Myometrial cell (primary cell): ENCODE measurements around the gene PGLYRP4. TPM values are rescaled to one million over a fixed set of nuclear protein-coding genes. Genes with fewer than 3 reads are reported as not detected.

Experiments
- total RNA-seq: library from RNA; depleted of rRNA; stranded (reverse); fragments of >200 nt; gene quantifications from 2 replicates; pipeline ENCODE4 v1.2.3, GENCODE V29; 2015

PGLYRP4 gene, protein sequence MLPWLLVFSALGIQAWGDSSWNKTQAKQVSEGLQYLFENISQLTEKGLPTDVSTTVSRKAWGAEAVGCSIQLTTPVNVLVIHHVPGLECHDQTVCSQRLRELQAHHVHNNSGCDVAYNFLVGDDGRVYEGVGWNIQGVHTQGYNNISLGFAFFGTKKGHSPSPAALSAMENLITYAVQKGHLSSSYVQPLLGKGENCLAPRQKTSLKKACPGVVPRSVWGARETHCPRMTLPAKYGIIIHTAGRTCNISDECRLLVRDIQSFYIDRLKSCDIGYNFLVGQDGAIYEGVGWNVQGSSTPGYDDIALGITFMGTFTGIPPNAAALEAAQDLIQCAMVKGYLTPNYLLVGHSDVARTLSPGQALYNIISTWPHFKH
- total RNA-seq: not detected in 2 replicates

DNA sequence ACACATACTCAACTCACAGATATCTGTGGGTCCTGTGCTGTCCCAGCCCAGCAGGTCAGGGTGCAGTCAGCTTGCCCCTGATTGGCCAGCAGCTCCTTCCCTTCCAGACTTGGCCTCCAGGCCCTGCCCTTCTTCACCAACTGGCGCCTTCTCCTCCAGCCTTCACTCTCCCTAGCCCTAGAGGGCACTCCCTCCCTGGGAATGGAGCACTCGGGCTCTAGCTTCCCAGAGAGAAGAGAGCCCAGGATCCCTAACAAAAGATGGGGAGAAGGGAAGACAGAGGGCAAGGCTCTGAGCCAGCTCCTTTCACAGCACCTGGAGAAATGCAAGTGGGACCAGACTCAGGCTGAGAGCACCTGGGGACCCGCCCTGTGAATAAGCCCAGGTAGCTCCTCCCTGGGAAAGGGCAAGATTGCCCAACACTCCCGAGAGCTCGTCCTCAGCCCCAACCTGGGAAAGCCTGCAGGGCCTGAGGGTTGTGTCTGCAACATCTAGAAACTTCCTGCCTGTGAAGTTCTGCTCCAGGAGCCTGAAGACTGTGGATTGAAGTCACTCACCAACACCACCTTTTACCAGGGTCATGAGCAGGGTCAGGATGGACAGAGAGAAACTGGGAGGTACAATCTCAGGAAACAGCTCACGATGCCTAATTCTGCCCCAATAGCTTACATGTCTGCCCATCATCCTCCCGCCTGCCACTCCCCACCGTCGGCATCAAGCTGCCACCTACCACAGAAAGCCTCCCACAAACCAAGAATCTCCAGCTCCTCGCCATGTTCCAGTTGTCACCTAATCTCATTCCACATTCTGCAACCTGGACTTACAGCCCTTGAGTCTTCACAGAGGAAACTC, at the start of gene PGLYRP4:
PGLYRP4 (minus strand) TSS at position 331 of the 852 bp plus-strand sequence. CDS start 909 bp downstream, outside the sequence.

GRCh38 chr1:153390938-153391710, 42.5 kb upstream of the PGLYRP4 start, which contains the start of gene S100A8:
Gene S100A8 (minus strand): TSS chr1:153391073. CDS start chr1:153390535, 538 bp downstream.

GRCh38 chr1:153375511-153375910, 26.9 kb upstream of the PGLYRP4 start, which contains the start of gene S100A12:
Gene S100A12 (minus strand): TSS chr1:153375621. CDS start chr1:153374592, 1,029 bp downstream.

DNA sequence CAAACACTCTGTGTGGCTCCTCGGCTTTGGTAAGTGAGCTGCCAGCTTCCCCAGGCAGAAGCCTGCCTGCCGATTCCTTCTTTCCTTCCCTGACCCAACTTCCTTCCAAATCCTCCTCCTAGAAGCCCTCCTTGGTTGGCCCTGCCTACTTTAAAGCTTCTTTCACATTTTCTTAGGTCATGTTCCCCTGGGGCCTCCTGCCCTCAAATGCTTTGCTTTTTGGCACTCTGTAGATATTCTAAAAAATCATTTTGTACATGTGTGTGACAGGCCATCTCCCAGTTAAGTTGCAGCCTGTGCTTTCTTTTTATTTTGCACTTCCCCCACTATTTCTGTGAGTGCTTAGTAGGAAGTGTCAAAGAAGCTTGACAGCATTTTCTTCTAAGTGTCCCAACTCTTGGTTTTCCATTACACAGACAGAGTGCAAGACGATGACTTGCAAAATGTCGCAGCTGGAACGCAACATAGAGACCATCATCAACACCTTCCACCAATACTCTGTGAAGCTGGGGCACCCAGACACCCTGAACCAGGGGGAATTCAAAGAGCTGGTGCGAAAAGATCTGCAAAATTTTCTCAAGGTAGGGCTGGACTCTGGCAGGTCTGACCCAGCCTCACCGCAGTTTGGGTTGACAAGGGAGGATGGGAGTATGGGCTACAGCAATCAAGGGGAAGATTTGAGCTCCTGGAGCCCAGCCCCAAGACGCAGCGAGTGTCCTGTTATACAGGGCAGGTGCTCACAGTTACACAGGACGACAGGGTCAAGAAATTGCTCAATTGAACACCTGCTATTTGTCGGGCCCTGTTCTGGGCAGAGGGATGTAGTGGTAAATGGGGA, 9.4 kb upstream of the PGLYRP4 start, which contains the start of gene S100A9:
S100A9 (plus strand) TSS at position 2 of the 838 bp plus-strand sequence; CDS start at position 432, 430 bp downstream.

DNA sequence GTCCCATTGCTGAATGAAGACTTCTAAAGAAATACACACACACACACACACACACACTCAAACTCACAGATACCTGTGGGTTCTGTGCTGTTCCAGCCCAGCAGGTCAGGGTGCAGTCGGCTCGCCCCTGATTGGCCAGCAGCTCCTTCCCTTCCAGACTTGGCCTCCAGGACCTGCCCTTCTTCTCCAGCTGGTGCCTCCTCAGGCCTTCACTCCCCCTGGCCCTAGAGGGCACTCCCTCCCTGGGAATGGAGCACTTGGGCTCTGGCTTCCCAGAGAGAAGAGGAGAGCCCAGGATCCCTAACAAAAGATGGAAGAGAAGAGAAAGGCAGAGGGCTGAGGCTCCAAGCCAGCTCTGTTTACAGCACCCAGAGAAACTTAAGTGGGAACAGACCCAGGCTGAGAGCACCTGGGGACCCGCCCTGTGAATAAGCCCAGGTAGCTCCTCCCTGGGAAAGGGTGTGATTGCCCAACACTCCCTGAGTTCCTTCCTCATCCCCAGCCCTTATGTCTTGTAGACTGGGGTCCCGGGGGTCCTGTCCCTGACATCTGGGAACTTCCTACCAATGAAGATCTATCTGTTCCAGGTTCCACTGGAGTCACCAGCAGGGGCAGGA, 36.0 kb downstream of the PGLYRP4 start, which contains the start of gene PGLYRP3:
PGLYRP3 (minus strand) TSS at position 383 of the 617 bp plus-strand sequence. CDS start 2,287 bp downstream, outside the sequence.

Other genes with a start within 250 kb of the PGLYRP4 start
- gene SPRR2F, start 235.3 kb downstream of the PGLYRP4 start, total RNA-seq: not detected in 2 replicates
- gene SPRR2G, start 198.0 kb downstream of the PGLYRP4 start, total RNA-seq: not detected in 2 replicates
- gene LELP1, start 145.4 kb downstream of the PGLYRP4 start, total RNA-seq: not detected in 2 replicates
- gene PRR9, start 131.3 kb downstream of the PGLYRP4 start, total RNA-seq: not detected in 2 replicates
- not detected in 2 replicates for gene LORICRIN, start 89.2 kb downstream of the PGLYRP4 start, total RNA-seq
- not detected in 2 replicates for gene PGLYRP3, start 35.9 kb downstream of the PGLYRP4 start, total RNA-seq
- gene S100A9, start 9.0 kb upstream of the PGLYRP4 start, total RNA-seq: not detected in 2 replicates
- not detected in 2 replicates for gene S100A12, start 26.8 kb upstream of the PGLYRP4 start, total RNA-seq
- gene S100A8, start 42.2 kb upstream of the PGLYRP4 start, total RNA-seq: not detected in 2 replicates
- not detected in 2 replicates for gene S100A7A, start 67.7 kb upstream of the PGLYRP4 start, total RNA-seq
- gene S100A7, start 111.8 kb upstream of the PGLYRP4 start, total RNA-seq: not detected in 2 replicates
- gene S100A6, start 187.2 kb upstream of the PGLYRP4 start, total RNA-seq: 1,090 and 1,431 TPM in 2 replicates
- 1.4 TPM in 1 of 2 replicates, not detected in the other for gene S100A5, start 192.1 kb upstream of the PGLYRP4 start, total RNA-seq
- 45.3 and 54.9 TPM in 2 replicates for gene S100A4, start 197.0 kb upstream of the PGLYRP4 start, total RNA-seq
- gene S100A3, start 200.4 kb upstream of the PGLYRP4 start, total RNA-seq: 5.8 and 15.8 TPM in 2 replicates
- gene S100A2, start 217.0 kb upstream of the PGLYRP4 start, total RNA-seq: 0.29 and 2.3 TPM in 2 replicates